SK-N-SH (cell line): ENCODE data around the gene BAIAP2.
"Not testable (repeated sequence)": the region's sequence is repeated elsewhere in the genome, so short reads cannot be mapped to it uniquely, and the experiment has no call there.

ENCODE experiments used
- CTCF ChIP-seq: fragments of 200-600 bp; sonication (generic); IDR thresholded peaks from 2 replicates; pipeline ENCODE4 v1.6.1; 2017; ENCODE audit warnings: antibody characterized with exemption, mild to moderate bottlenecking, moderate library complexity
- FOSL2 ChIP-seq: IDR thresholded peaks from 2 replicates; pipeline ENCODE4 v1.4.0; 2012; ENCODE audit warnings: low read depth, mild to moderate bottlenecking, moderate library complexity, borderline replicate concordance
- SMC3 ChIP-seq: IDR thresholded peaks from 2 replicates; pipeline ENCODE4 v1.6.1; 2012; ENCODE audit warnings: low read depth, low read length, improper control_type of control experiment
- TF ChIP-seq, protein P1 (sequence below): IDR thresholded peaks from 2 replicates; pipeline ENCODE4; 2012

DNA sequence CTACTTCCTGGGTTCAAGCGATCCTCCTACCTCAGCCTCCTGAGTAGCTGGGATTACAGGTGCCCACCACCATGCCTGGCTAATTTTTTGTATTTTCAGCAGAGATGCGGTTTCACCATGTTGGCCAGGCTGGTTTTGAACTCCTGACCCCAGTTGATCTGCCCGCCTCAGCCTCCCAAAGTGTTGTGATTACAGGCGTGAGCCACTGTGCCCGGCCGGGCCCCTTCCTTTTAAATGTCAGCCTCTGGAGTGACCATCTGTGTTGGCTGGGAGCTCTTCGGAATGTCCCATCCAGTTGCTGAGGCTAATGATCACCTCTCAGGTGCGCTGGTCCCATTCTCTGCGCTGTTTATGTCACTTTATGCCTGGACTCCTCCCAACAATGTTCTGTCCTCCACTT lies 4.6 kb upstream of the BAIAP2 start:
- TF ChIP-seq FOSL2, CTCF, SMC3: not testable (repeated sequence)
- TF ChIP-seq, protein P1, sequence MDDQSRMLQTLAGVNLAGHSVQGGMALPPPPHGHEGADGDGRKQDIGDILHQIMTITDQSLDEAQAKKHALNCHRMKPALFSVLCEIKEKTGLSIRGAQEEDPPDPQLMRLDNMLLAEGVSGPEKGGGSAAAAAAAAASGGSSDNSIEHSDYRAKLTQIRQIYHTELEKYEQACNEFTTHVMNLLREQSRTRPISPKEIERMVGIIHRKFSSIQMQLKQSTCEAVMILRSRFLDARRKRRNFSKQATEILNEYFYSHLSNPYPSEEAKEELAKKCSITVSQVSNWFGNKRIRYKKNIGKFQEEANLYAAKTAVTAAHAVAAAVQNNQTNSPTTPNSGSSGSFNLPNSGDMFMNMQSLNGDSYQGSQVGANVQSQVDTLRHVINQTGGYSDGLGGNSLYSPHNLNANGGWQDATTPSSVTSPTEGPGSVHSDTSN = not testable (repeated sequence)
